ENCODE data around the gene CUL1.

DNA sequence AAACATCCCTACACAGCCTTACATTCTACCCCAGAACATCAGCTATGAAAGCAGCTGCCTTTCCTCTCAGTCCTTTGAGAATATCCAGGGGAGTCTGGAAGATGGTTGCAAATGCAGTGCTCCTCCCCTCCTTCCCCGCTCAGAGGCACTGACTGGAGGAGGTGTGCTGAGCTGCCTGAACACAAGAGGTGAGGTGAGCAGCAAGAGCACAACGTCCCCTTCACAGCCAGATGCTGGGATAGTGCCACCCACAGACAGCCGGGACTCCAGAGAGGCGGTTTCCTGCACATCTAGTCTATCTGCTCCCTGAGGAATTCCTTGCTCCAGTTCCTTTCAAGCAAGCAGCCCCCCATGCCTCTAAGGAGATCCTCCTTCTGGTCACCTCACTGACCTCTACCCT lies 111.2 kb downstream of the CUL1 start:
- TF ChIP-seq, protein P1, sequence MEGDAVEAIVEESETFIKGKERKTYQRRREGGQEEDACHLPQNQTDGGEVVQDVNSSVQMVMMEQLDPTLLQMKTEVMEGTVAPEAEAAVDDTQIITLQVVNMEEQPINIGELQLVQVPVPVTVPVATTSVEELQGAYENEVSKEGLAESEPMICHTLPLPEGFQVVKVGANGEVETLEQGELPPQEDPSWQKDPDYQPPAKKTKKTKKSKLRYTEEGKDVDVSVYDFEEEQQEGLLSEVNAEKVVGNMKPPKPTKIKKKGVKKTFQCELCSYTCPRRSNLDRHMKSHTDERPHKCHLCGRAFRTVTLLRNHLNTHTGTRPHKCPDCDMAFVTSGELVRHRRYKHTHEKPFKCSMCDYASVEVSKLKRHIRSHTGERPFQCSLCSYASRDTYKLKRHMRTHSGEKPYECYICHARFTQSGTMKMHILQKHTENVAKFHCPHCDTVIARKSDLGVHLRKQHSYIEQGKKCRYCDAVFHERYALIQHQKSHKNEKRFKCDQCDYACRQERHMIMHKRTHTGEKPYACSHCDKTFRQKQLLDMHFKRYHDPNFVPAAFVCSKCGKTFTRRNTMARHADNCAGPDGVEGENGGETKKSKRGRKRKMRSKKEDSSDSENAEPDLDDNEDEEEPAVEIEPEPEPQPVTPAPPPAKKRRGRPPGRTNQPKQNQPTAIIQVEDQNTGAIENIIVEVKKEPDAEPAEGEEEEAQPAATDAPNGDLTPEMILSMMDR (IDR thresholded peaks at IDR 0.05; ENCODE audit: low read depth, low read length, poor library complexity, severe bottlenecking), result no peak
- no peak for TF ChIP-seq EZH2phosphoT487 (IDR thresholded peaks at IDR 0.05; ENCODE audit: borderline replicate concordance, low read length)
